GM21723 (cell line): ENCODE data around the gene TRAK2.
"Not testable (repeated sequence)": the region's sequence is repeated elsewhere in the genome, so short reads cannot be mapped to it uniquely, and the experiment has no call there.

Experiments used
- ATAC-seq: cut with Tn5 transposase; IDR thresholded peaks from one replicate; pipeline ENCODE4 v1.9.1; 2021; ENCODE audit warnings: mild to moderate bottlenecking, moderate library complexity; ENCODE audit not compliant: unreplicated experiment

Gene TRAK2

DNA sequence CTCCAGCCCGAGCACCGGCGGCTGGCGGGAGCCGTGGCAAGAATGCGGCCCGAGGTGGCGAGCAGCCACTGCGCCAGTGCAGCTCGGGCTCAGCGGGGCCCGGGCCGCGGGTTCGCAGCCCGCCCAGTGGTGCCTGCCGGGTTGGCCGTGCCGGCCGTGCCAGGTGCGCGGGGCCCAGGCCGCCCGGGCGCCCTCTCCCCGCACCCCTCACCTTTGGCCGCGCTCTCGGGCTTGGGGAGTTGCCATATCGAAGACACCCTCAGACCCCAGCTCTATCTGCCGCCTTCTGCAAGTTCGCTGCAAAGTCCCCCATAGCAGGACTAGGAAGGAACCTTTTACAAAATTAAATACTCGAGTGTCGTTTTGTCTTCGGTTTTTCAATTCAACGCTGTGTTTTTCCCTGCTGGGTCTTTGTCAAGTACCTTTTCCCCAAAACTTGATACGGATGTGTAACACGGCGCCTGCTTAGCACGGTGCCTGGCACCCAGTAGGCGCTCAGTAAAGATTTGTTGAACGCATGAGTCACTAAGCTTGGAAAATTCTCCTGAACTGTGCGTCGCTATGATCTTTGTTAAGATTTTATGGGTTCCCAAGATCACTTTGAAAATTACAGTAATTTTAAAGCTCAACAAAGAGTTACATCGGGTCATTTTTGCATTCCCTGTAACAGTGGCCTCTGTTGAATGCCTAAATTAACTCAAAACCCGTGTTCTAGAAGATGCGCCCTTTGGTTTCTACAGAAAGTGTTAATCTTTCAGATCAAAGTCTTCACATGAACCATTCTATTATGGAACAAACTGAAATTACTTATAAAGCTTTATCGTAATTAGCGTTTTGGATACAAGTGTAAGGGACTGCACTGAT is 1.0 kb upstream of the TRAK2 start:
- ATAC-seq, result no peak

DNA sequence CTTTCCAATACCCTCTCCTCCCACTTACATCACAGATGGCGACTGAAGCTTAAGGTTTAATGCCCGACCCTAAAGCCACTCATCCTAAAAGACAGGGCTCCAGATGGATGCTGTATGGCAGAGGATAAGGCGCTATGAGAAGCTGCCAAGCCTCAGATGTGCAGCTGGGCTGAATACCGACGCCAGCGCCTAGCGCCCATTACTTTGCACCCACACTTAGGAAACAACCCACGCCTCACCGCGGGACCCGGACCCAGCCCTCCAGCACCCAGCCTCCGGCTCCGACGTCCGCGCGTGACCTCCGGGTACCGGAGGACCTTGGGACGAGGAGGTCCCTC is 335 bp downstream of the TRAK2 start:
- peak; percentile 30 for ATAC-seq

DNA sequence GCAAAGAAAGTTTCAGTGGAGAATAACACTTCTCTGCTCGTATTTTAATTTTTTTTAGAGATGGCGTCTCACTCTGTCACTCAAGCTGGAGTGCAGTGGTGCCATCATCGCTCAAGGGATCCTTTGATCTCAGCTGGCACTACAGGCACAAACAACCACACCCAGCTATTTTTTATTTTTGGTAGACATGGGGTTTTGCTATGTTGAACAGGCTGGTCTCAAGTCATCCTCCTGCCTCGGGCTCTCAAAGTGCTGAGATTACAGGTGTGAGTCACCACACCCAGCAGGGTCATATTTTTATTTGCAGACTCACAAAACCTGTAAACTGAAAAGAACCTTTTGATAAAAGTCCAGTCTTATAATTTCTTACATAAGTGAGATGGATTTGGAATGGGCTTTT is 2.6 kb downstream of the TRAK2 start:
- no peak for ATAC-seq

DNA sequence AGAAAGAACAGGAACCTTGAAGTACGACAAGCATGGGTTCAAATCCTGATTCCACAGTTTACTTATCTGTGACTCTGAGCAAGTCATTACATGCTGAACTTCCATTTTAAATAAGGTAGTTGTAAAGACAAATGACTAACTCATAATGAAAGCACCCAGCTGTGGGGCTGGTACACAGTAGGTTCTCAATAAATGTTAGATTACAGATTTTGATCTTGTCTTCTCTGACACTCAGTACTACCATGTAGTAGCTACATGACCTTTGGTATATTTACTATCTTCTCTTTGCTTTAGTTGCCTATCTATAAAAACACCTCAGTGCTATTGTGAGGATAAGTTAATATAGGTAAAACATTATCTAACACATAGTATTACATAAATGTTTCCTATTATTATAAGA is 3.2 kb downstream of the TRAK2 start:
- ATAC-seq, result no peak

DNA sequence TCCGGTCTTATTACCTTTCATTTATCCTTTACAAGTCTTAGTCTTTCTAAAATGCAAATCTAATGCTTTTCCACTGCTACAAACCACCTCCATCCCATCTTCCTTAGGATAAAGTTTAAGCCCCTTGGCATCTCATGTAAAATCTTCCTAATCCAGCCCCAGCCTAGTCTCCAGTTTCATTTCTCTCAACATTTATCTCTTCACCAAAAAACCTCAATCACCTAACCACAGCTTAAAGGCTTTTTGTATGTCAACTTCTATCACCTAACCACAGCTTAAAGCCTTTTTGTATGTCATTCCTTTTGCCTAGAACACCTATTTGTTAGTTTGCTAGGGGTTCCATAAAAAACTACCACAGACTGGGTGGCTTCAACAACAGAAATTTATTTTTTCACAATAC is 4.2 kb downstream of the TRAK2 start:
- ATAC-seq, result no peak

DNA sequence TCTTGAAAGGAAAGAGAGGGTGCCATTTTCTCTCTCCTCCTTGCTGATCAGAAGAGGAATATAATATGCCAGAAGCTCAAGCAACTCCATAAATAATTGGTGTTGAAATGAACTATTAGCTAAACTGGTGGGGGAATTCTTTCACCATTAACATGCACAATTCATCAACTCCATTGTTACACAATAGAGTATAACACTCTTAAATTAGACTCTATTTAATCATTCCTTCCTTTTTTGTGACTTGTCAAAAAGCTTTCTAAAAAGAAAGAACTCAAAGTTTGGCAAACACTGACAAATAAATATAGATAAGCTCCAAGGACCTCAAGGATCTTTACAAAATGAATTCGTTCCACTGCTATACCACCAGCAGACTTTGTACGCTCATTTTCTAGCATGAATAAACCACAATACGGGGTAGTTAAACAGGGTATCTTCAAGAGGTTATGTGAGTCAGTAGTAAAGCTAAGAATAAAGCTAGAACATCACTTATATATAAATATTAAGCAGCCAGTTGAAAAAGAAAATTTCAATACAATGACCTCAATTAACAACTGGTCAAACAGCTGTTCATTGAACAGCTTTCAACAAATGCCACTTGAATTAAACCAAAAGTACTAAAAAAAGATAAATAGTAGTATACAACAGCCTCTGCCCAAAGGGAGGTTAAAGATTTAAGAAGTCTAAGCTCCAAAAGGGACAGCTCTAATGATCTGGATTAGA is 6.4 kb downstream of the TRAK2 start:
- ATAC-seq, result no peak

DNA sequence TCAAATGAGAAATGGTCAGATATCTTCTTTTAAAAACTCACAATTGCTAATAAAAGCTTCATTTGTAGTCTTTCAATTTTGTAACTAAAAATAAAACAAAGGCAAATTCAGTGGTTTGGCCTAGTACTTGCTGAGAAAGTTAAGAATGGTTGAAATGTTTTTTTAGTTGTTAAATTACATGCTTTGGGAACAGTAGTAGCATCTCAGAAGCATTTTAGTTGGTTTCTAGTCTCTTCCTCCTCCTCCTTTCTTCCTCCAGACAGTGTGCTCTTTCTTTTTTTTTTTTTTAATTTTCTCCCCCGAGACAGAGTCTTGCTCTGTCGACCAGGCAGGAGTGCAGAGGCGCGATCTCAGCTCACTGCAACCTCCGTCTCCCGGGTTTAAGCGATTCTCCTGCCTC is 9.8 kb downstream of the TRAK2 start:
- ATAC-seq, result peak; percentile 78

DNA sequence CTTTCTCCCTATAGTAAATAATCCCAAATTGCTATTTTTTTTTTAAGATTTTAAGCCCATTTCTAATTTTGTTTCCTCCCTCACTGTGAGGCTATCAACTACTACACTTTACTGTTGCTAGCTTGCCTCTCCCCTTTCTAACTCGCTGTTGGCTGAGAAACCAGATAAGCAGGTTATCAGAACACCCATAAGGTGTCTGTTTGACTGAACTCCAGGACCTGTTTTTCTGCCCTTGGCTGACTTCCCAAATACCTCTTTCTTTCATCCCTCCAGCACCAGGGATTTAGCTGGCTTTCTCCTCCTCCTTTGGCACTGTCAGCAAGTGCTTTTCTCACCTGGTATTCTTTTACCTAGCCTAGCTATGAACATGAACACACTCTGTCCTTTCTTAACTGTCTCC is 11.1 kb downstream of the TRAK2 start:
- no peak for ATAC-seq

DNA sequence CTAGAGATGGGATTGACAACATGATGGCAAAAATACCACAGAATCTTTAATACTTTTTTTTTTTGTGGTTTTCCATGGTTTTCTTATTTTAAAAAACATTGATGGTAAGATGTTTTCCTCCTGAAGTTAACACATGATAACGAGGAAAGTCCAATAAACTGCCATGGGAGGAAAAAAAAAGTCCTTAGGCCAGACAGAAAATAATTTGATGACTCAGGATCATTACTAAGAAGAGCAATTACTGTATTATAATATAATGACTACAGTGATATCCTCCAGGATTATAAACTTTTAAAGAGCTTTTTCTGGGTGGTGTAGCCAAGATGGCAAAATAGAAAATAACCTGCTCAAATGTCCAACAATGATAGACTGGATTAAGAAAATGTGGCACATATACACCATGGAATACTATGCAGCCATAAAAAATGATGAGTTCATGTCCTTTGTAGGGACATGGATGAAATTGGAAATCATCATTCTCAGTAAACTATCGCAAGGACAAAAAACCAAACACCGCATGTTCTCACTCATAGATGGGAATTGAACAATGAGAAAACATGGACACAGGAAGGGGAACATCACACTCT is 11.8 kb downstream of the TRAK2 start:
- ATAC-seq, result not testable (repeated sequence)

DNA sequence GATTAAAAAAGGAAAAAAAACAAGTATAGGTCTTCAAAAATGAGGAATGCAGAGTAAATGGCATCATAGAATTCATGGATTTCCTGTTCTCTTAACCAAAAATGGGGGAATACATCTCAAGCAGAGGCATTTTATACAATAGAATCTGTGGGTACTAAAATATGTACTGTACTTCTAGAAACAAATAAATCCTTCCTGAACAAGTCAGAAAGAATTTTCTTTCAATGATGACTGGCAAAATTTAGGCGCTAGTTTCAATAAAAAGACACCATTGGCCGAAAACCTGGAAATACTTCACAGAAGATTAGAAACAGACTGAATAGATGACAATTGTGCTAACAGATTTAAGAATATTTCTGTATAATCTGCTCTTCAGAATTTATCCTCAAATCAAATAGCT is 15.1 kb downstream of the TRAK2 start:
- ATAC-seq, result no peak

DNA sequence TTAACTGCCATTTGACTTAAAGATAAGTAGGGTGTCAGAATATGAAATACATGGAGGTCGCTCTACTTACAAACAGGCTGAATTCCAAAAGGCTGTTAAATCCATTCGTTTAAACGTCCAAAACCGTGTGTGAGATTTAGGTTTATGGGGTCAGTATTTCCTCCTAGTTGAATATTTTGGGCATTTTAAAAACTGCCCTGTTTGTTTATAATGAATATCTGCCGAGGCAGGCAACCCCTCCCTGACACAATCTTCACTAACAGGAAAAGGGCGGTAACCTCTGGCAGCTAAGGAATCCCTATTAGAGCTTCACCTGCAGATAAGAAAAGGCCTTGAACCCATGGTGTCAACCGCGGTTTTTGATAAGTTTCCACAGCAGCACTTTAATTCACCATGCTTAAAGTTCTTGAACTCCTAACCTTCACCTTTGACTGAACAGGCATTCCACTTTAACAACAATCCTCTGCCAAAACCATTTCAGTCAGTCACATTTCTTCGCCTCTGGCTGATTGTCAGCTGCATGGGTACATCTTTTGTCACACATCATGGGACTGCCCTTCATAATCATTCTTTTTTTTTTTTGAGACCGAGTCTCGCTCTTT is 17.8 kb downstream of the TRAK2 start:
- no peak for ATAC-seq

DNA sequence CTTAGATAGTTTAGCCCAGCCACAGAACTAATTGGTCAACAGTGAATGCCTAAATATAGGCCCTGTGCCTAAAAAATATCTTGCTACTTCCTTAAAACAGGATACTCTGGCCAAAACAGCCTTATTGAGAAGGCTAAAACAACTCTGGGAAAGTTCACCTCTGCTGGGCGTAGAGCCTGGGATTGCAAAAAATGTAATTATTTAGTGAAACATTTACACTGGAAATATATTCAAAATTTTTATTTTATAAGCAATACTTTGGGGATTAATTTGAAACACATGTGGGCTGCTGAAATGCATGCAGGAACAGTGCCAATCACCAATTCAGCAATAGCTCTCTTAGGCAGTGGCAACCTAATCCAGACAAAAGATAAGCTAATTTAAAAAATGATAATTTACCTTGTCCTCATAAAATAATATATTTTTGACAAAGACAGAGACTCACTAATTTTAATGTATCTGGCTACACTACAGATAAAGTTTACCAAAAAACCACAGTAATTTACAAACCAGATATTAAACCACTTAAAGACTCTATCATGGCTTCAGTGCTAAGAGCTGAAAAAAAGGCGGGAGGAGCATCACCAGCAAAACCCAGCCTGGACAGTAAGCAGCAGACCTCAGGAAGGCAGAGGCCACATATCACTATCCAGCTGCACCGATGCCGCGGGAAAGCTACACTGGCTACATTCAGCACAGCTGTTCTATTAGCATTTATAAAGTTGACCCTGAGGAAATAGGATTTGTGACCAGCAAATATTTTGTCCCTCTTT is 18.5 kb downstream of the TRAK2 start:
- ATAC-seq, result no peak

DNA sequence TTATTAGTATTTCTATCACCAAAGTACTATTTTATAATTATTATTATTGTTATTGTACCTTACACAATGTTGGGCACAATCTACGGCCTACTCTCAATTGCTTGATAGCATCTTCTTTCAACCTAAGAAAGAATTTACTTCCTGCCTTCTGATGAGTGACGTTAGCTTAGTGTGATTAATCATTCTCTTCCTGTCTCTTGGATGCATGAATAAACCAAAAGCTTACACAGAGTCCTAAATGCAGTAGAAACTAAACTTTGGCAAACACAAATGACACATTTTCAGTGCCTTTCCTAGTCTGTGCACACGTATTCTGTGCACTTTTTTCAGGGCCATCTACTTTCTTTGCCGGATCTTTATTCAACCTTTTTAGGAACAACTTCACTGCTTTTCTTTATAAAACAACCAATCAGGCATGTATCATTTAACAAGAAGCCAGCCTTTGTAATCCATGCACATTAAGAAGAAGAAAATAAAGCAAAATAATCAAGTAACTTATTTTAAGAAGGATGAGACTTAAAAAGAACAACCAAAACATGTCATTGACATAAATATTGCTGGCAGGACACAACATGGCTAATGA is 19.1 kb downstream of the TRAK2 start:
- ATAC-seq, result no peak

DNA sequence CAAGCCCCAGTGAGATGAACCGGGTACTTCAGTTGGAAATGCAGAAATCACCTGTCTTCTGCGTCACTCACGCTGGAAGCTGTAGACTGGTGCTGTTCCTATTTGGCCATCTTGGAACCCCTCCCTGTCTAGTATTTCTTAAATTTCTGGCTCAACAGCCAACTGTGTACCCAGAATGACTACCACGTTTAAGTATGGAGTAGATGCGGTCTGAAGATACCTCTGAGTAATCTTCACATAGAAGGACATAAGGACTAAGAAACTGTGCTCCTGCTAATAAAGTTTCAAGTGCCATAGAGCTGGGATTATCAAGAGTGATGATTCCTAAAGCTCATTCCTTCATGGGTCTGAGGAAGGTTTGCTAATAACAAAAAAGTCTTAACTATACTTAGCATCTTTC is 20.4 kb downstream of the TRAK2 start:
- ATAC-seq, result no peak

DNA sequence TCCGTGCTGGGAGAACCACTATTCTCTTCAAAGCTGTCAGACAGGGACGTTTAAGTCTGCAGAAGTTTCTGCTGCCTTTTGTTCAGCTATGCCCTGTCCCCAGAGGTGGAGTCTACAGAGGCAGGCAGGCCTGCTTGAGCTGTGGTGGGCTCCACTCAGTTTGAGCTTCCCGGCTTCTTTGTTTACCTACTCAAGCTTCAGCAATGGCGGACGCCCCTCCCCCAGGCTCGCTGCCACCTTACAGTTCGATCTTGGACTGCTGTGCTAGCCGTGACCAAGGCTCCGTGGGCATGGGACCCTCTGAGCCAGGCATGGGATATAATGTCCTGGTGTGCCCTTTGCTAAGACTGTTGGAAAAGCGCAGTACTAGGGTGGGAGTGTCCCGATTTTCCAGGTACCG is 20.9 kb downstream of the TRAK2 start:
- not testable (repeated sequence) for ATAC-seq

DNA sequence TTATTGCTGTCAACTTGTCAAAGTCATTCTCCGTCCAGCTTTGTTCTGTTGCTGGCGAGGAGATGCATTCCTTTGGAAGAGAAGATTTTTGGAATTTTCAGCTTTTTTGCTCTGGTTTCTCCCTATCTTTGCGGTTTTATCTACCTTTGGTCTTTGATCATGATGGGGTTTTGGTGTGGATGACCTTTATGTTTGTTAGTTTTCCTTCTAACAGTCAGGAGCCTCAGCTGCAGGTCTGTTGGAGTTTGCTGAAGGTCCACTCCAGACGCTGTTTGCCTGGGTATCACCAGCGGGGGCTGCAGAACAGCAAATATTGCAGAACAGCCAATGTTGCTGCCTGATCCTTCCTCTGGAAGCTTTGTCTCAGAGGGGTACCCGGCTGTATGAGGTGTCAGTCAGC is 21.4 kb downstream of the TRAK2 start:
- not testable (repeated sequence) for ATAC-seq

DNA sequence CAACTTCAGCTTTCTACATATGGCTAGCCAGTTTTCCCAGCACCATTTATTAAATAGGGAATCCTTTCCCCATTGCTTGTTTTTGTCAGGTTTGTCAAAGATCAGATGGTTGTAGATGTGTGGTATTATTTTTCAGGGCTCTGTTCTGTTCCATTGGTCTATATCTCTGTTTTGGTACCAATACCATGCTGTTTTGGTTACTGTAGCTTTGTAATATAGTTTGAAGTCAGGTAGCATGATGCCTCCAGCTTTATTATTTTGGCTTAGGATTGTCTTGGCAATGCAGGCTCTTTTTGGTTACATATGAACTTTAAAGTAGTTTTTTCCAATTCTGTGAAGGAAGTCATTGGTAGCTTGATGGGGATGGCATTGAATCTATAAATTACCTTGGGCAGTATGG is 22.9 kb downstream of the TRAK2 start:
- not testable (repeated sequence) for ATAC-seq

DNA sequence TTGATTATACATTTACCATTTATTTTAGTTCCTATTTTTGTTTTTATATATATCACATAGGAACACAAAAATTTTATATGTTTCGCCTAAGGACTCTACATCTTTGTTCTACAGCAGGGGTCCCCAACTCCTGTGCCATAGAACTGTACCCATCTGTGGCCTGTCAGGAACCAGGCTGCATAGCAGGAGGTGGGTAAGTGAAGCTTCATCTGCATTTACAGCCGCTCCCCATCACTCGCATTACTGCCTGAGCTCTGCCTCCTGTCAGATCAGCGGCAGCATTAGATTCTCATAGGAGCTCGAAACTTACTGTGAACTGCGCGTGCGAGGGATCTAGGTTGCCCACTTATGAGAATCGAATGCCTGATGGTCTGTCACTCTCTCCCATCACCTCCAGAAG is 25.3 kb downstream of the TRAK2 start:
- no peak for ATAC-seq

DNA sequence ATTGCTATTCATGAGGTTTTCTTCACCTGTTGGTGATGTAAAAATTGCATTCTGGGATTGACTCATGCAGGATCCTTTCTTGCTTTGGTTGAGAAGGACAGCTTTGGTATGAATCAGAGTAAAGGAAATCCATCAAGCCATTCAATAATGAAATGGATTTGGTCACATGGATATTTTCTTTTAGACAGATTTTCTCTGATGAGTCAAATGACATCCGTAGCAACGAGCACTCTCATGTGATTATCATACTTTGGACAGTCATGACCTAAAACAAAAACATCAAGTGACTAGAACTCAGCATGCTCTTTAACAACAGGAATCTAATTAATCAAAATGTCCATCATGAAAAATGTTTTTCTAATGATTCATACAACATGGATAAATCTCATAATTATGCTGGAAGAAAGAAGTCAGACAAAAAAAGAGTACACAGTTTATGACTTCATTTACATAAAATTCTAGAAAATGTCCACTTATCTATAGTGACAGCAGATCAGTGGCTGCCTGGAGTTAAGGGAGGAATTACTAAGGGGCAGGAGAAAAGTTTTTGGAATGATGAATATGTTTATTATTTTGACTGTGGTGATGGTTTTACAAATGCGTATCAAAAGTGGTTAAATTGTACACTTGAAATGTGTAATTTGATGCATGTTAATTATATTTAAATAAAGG is 30.7 kb downstream of the TRAK2 start:
- no peak for ATAC-seq

DNA sequence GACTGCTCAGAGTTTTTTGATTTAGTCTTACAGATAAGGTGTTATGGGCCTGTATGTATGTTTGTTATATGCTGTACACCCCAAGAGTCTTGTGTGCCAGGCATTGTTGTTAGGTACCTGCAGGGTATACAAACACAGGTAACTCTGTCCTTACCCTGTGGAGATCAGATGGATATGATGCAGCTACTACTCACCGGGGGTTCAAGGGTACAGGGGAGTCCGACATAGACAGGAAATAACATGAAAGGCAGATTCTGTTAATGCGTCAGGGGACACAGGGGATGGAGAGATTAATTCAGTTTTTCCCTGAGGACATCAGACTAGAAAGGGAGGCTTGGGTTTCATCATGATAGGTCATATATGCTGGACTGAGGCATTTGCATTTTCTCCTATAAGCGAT is 31.3 kb downstream of the TRAK2 start:
- no peak for ATAC-seq
